ENCODE measurements around the gene KCNJ6. TPM values are rescaled to one million over a fixed set of nuclear protein-coding genes. Genes with fewer than 3 reads are reported as not detected.

Gene KCNJ6
- total and polyA plus RNA-seq, 9 of the 15 experiments (the other 6 are each of a cell fraction or from before 2014, with no cell fraction given) = 0.06 to 0.21 (median 0.13) TPM; not detected in 1

DNA sequence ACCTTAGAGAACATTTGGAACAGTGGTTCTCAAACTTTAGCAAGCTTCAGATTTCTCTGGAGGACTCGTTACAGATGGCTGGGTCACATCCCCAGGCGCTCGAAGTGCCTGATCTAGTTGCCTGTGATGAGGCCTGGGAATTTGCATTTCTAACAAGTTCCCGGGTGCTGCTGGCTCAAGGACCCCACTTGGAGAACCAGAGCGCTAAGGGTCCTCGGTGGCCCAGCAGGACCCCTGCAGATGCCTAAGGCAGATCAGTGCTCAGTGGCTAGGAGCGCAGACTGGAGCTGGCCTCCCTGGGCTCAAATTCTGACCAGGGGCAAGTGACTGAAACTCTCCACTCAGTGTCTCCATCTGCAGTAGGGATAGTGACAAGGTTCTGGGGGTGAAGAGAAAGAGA, 341.5 kb downstream of the KCNJ6 start:
- DNase-seq (ENCODE audit: extremely low read depth in 1 of 4, low spot score in 3 of 4) = no peak
- Histone ChIP-seq H2AFZ (ENCODE audit: low read depth, low read length) (no peak overlapping the region), H3K9ac (ENCODE audit: insufficient read depth in 1 of 2, low read depth in 2 of 2, low read length in 2 of 2) (no peak overlapping the region; a peak in 1 of 4 replicates), H3K4me1 (replicated peaks in 1 of 2; ENCODE audit: control insufficient read depth in 2 of 2, insufficient read depth in 2 of 2, low read length in 2 of 2) (peaks cover 0 to 5% of the 10 kb centered on the region in 2 experiments; a peak in 2 of 5 replicates), H3K27me3 (ENCODE audit: control insufficient read depth in 2 of 2, insufficient read depth in 2 of 2, low read length in 2 of 2) (no peaks in the 10 kb centered on the region; a peak in 1 of 5 replicates), H3K4me2 (ENCODE audit: insufficient read depth, low read length) (no peak overlapping the region), H3K4me3 (no peak overlapping the region), H3K9me3 (replicated peaks; ENCODE audit: control insufficient read depth, insufficient read depth, low read depth, low read length) (0 out of 2 replicates have a peak, but pooled peaks cover 5% of the 10 kb centered on the region), H3K36me3 (ENCODE audit: control insufficient read depth, insufficient read depth, low read length) (no peaks in the 10 kb centered on the region), H3K79me2 (ENCODE audit: control insufficient read depth, insufficient read depth, low read length) (no peaks in the 10 kb centered on the region), H3K9me1 (ENCODE audit: control insufficient read depth, insufficient read depth, low read length) (no peaks in the 10 kb centered on the region), H3K27ac (ENCODE audit: extremely low read depth, low read depth, low read length) (no peak overlapping the region), H4K20me1 (replicated peaks; ENCODE audit: control insufficient read depth, insufficient read depth, low read length) (no peaks in the 10 kb centered on the region)
- no peak for FAIRE-seq
- ChIA-PET POLR2A (interaction anchor here (1.5 kb wide), 1 partner anchor 10 kb away, joined by 12 read pairs; no protein-coding TSS in a partner anchor), CTCF (ENCODE audit: low intra/inter-chr PET ratio) (no interaction called here)
- in situ Hi-C loops (cut with MboI) (no loop called here), intact Hi-C loops (cut with micrococcal nuclease) (no loop called here)
- ATAC-seq = peak; percentile 61
- TF ChIP-seq, protein P1, sequence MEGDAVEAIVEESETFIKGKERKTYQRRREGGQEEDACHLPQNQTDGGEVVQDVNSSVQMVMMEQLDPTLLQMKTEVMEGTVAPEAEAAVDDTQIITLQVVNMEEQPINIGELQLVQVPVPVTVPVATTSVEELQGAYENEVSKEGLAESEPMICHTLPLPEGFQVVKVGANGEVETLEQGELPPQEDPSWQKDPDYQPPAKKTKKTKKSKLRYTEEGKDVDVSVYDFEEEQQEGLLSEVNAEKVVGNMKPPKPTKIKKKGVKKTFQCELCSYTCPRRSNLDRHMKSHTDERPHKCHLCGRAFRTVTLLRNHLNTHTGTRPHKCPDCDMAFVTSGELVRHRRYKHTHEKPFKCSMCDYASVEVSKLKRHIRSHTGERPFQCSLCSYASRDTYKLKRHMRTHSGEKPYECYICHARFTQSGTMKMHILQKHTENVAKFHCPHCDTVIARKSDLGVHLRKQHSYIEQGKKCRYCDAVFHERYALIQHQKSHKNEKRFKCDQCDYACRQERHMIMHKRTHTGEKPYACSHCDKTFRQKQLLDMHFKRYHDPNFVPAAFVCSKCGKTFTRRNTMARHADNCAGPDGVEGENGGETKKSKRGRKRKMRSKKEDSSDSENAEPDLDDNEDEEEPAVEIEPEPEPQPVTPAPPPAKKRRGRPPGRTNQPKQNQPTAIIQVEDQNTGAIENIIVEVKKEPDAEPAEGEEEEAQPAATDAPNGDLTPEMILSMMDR (IDR thresholded peaks at IDR 0.05 in 2 of 3, conservative IDR thresholded peaks at IDR 0.05 in 1 of 3; ENCODE audit: insufficient read depth in 2 of 3, low read depth in 1 of 3, low read length in 3 of 3) = peak in 2 of 3 experiments; percentile 1 to 16; a peak in 1 of 6 replicates
- TF ChIP-seq, protein P2, sequence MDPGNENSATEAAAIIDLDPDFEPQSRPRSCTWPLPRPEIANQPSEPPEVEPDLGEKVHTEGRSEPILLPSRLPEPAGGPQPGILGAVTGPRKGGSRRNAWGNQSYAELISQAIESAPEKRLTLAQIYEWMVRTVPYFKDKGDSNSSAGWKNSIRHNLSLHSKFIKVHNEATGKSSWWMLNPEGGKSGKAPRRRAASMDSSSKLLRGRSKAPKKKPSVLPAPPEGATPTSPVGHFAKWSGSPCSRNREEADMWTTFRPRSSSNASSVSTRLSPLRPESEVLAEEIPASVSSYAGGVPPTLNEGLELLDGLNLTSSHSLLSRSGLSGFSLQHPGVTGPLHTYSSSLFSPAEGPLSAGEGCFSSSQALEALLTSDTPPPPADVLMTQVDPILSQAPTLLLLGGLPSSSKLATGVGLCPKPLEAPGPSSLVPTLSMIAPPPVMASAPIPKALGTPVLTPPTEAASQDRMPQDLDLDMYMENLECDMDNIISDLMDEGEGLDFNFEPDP (CRISPR knock-in tag; IDR thresholded peaks at IDR 0.05) = no peak
- TF ChIP-seq NFATC3 (IDR thresholded peaks at IDR 0.05) (no peak), ZSCAN32 (CRISPR knock-in tag; IDR thresholded peaks at IDR 0.05) (no peak), ERF (CRISPR knock-in tag; IDR thresholded peaks at IDR 0.05) (no peak), ZKSCAN3 (CRISPR knock-in tag; IDR thresholded peaks at IDR 0.05) (no peak), HDGF (IDR thresholded peaks at IDR 0.05) (no peak), RNF2 (IDR thresholded peaks at IDR 0.05) (no peak)
- BruUV-seq (replicated peaks) = no TSS peak
- WGBS (ENCODE audit: insufficient coverage, low coverage, missing lambda C conversion rate) = 69% methylated on average over 7 of the region's 7 CpGs

All from K562 (cell line).